Measurements from ENCODE around the gene NPDC1.

NPDC1 gene

DNA sequence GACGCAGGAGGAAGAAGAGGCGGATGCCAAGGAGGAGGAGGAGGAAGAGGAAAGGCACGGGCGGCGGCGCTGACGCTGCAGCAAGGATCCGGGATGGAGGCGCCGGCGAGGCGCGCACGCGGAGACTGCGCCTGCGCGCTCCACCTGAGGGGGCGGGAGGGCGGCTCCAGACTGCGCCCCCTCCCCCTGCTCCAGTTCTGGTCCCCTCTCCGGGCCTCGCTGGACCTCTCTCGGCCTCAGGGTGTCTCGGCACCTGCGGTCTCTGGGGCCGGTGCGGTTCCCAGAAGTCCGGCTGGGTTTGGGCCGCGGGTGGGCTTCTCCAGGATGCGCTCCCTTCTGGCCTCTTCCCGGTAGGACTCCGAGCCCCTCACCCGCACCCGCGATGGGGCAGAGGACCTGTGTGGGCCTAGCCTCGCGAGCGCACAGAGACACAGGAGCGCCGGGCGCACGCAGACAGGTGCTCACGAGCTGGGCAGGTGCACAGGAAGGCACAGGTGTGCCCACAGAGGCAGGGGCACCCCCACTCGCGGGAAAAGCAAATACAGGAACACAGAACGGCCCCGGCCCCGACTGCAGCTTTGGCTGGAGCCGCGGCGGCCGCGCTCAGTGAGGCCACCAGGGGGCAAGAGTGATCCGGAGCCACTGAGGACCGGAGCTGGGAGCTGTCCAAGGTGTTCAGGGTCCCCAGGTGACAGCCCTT lies at the start of gene NPDC1:
NPDC1 (minus strand) TSS at position 90 of the 700 bp plus-strand sequence. CDS start 188 bp downstream, outside the sequence.
- DNase-seq = peak; percentile 75

GRCh38 chr9:137089232-137089947 lies 43.4 kb upstream of the NPDC1 start:
- DNase-seq = no peak

DNA sequence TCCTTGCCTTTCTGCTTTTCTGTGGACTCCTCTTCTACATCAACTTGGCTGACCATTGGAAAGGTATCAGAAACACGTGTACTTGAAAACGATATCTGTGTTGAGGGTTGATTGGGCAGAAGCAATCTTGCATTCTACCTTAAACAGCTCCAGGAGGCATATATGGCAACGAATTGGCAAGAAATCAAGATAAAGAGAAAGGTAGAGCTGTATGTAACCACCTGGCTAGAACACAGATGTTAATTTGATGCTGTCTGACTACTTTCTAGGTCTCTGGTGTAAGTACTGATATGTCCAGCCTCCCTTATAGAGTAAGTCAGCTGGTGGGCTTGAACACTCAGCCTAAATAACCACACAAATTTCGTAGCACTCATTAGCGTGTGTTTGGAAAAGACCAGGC lies 42.1 kb upstream of the NPDC1 start:
- no peak for DNase-seq

GRCh38 chr9:137087409-137087925 lies 41.5 kb upstream of the NPDC1 start:
- no peak for DNase-seq

- peak; percentile 100 for DNase-seq
Measured at GRCh38 chr9:137086531-137087408, 40.8 kb upstream of the NPDC1 start, which contains the start of gene MAN1B1. MAN1B1 (plus strand) TSS chr9:137086985; CDS start chr9:137087000, 15 bp downstream.

DNA sequence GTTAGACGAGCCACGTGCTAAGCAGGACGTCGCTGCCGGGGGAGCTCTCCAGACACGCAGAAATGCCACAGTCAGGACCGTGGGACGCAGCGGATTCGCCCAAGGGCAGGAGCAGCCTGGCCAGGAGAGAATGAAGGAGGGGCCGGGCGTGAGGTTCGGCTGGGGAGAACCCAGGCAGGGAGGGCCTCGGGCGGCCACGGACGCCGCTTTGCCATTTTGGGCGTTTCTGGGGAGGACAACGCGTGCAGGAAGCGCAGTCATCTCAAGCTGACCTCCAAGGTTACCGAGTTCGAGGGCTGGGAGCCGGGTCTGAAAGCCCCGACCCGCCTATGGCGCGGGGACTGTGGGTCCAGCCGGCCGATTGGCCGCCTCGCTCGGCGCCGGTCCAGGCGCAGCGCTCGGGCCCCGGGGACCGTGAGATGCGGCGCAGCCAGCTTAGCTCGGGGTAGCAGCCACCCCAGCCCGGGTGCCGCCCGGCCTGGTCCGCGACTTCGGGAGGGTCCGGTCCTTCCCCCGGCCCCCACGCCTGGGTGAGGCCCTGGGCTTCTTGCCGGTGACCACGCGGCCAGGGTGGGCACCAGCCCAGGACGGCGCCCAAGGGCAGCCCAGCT lies 40.0 kb upstream of the NPDC1 start:
- DNase-seq = peak; percentile 34

DNA sequence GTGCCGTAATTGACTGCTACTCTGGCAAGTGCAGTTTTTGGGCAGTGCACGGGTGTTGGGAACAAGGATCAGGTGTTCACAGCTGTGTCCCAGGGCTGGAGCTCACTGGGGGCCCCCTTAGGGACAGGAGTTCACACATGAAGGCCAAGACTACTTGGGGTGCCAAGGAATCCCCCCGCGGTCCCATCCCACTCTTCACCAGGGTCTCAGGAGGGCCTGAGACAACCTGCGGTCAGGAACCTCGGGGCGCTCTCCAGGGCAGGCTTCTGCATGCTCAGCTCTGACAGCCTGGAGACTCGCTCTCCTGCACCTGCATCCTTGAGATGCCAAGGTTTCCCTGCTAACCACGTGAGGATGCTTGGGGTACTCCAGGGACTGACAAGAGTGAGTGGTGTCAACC lies 38.5 kb upstream of the NPDC1 start:
- no peak for DNase-seq

- DNase-seq = no peak
Measured at GRCh38 chr9:137083394-137084004, 37.5 kb upstream of the NPDC1 start.

DNA sequence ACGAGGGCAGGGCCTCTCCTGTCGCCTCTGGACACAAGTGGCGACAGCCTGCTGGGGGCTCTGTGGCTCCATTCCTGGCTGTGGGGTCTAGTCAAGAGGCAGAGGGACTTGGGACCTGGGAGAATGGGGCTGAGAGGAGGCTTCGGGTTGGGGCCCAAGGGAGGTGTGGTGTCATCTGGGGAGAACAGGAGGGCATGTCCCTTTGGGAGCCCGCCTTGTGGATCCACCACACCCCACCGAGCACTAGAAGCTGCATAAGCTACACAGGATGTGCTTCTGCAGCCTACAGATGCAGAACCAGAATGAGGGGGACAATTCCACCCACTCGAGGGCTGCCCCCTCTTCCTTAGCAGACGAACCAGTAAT lies 36.9 kb upstream of the NPDC1 start:
- no peak for DNase-seq

GRCh38 chr9:137082222-137082924 lies 36.4 kb upstream of the NPDC1 start:
- DNase-seq = no peak

DNA sequence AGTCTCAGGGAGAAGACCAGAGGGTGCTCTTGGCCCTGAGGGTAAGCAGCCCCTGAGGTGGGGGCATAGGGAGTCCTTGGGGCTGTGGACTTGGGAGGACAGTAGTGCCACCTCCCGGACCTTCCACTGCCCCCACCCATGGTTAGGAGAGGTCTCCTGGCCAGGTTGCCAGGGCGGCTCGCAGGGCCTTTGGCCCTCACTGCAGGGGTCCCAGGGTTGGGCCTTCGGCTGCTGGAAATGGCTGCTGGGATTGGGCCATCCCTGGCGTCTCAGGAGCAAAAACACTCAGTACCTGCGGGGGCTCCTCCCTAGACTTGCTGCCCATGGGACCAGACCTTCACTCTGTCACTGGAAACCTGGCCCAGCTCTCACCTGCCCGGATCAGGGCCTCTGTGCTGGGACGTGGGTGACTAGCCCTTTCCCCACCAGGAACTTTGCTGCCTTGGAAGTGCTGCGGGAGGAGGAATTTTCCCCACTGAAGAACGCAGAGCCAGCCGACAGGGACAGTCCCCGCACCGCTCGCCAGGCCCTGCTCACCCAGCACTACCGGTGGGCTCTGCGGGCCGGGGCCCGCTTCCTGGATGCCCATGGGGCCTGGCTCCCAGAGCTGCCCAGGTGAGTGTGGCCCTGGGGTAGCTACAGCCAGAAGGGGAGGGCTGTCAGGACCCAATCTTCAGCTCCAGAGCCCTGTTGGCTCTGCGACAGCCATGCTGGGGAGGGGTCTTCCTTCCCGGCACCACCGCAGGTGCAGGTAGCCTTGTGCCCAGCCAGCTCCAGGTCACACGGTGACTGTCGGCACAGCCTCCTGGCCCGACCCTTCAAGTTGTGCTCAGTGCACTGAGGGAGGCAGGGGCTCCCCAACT lies 34.5 kb upstream of the NPDC1 start:
- DNase-seq = no peak

DNA sequence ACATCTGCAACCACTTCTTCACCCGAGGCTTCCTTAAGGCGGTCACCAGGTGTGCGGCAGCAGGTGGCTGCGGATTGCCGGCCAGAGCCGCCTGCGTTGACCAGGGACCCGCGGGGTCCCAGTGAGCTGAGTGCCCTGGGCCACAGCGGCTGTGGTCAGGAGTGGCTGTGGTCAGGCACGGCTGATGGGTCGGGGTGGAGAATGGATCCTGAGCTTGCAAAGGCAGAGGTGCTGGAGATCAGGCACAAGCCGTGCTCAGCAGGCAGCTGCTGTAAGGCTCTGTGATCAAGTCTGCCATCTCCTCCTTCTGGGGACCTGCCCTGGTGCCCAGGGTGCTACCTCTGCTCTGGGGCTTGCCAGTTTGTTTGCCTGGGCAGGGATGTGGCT lies 33.4 kb upstream of the NPDC1 start:
- DNase-seq = no peak

DNA sequence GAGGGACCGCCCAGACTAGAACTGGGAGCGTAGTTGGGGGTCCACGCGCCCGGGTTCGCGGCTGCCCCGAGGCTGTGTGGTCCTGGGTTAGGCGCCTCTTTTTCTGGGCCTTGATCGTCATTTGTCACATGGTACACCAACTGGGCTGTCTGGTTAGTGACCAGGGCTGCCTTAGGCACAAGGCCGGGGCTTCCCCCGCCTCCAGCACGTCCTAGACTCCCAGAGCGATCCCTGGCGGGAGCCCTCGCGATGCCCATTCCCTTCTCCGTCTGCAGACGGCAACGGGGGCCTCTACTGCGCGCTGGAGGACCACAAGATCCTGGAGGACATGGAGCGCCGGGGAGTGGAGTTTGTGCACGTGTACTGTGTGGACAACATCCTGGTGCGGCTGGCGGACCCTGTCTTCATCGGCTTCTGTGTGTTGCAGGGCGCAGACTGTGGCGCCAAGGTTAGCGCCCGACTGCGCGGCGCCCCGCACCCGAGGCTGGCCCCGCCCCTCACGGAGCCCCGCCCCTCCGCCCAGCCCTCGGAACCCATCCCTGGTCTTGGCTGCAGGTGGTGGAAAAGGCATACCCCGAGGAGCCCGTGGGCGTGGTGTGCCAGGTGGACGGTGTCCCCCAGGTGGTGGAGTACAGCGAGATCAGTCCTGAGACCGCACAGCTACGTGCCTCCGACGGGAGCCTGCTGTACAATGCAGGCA lies 32.9 kb upstream of the NPDC1 start:
- no peak for DNase-seq

DNA sequence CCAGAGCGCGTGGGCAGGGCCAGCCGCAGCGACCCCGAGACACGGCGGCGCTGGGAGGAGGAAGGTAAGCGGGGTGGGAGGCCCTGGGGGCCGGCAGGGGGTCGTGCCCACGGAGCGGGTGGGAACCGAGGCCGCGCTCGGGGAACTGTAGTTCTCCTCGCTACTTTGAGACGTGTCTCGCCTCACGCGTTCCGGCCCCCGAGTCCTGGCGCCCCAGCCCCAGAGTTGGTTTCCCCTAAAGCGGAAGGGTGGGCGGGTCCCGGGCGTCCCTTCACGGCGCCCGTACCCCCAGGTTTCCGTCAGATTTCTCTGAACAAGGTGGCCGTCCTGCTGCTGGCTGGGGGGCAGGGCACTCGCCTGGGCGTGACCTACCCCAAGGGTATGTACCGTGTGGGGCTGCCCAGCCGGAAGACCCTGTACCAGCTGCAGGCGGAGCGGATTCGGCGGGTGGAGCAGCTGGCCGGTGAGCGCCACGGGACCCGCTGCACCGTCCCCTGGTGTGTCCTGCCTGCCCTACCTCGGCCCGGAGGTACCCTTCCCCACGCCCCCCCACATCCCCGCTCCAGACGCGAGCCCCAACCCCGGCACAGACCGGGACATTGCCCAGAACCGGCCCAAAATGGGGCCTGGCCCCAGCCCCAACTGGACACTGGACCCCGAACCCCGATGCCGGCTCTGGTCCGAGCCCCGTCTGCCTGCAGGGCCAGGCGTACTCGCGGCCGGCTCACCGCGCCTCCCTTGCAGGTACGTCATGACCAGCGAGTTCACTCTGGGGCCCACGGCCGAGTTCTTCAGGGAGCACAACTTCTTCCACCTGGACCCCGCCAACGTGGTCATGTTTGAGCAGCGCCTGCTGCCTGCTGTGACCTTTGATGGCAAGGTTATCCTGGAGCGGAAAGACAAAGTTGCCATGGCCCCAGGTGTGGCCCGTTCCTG lies 32.0 kb upstream of the NPDC1 start:
- peak; percentile 47 for DNase-seq

- DNase-seq = peak; percentile 72
Measured at GRCh38 chr9:137077010-137077747, 31.2 kb upstream of the NPDC1 start, which contains the start of gene UAP1L1. UAP1L1 (plus strand) TSS chr9:137077517; CDS start chr9:137077533, 16 bp downstream.

- DNase-seq = no peak
Measured at GRCh38 chr9:137076636-137077009, 30.6 kb upstream of the NPDC1 start.

- DNase-seq = no peak
Measured at GRCh38 chr9:137075275-137075775, 29.3 kb upstream of the NPDC1 start.
